Smooth muscle cell (in vitro differentiated cells): ENCODE data around the gene SBSN. TPM values are rescaled to one million over a fixed set of nuclear protein-coding genes. Genes with fewer than 3 reads are reported as not detected.

Experiments
- DNase-seq: peaks from one replicate; lab custom pipeline; 2025; ENCODE audit not compliant: unreplicated experiment; lab: John Stamatoyannopoulos, UW
- H2AFZ ChIP-seq: fragments of 200-600 bp; sonication (generic); 2 replicates; pipeline ENCODE4 v1.6.0; 2016; ENCODE audit warnings: antibody characterized with exemption, low read depth, mild to moderate bottlenecking
- H3F3A ChIP-seq: fragments of 200-600 bp; sonication (generic); 2 replicates; pipeline ENCODE4 v1.6.0; 2017; ENCODE audit warnings: antibody characterized with exemption, low read depth
- H3K27ac ChIP-seq: fragments of 200-600 bp; sonication (generic); 2 replicates; pipeline ENCODE4 v1.5.1; 2016; ENCODE audit warnings: low read depth, mild to moderate bottlenecking
- H3K27me3 ChIP-seq: fragments of 200-600 bp; sonication (generic); 2 replicates; pipeline ENCODE4 v1.6.1; 2016; ENCODE audit warnings: low read depth, mild to moderate bottlenecking
- H3K36me3 ChIP-seq: fragments of 200-600 bp; sonication (generic); 2 replicates; pipeline ENCODE4 v1.5.1; 2016; ENCODE audit warnings: low read depth
- H3K4me1 ChIP-seq: fragments of 200-600 bp; sonication (generic); 2 replicates; pipeline ENCODE4 v1.5.1; 2016; ENCODE audit warnings: low read depth
- H3K4me2 ChIP-seq: fragments of 200-600 bp; sonication (generic); 2 replicates; pipeline ENCODE4 v1.6.0; 2016; ENCODE audit warnings: mild to moderate bottlenecking
- H3K4me3 ChIP-seq: fragments of 200-600 bp; sonication (generic); 2 replicates; pipeline ENCODE4 v1.5.1; 2016; ENCODE audit warnings: mild to moderate bottlenecking
- H3K79me2 ChIP-seq: fragments of 200-600 bp; sonication (generic); 2 replicates; pipeline ENCODE4 v1.6.0; 2016; ENCODE audit warnings: low read depth, mild to moderate bottlenecking
- H3K9ac ChIP-seq: fragments of 200-600 bp; sonication (generic); 2 replicates; pipeline ENCODE4 v1.6.0; 2016; ENCODE audit warnings: low read depth
- H3K9me3 ChIP-seq: fragments of 200-600 bp; sonication (generic); replicated peaks from 2 replicates; pipeline ENCODE4 v1.5.1; 2016; ENCODE audit warnings: low read depth
- H4K20me1 ChIP-seq: fragments of 200-600 bp; sonication (generic); 2 replicates; pipeline ENCODE4 v1.6.0; 2016; ENCODE audit warnings: low read depth
- WGBS: methylation state at CpG from one replicate; pipeline ENCODE4 v1.1.7; 2016; ENCODE audit warnings: low lambda C conversion rate; 5-methylcytosine and 5-hydroxymethylcytosine counted together
- polyA plus RNA-seq: library from polyadenylated mRNA; unstranded; fragments of >200 nt; fragmentation: Nextera tagmentation; extraction: Ambion mirVana; gene quantifications from 2 replicates; pipeline ENCODE4 v1.2.1, GENCODE V29; 2016
- total RNA-seq: library from RNA; depleted of rRNA; stranded (reverse); fragments of >200 nt; gene quantifications from 2 replicates; pipeline ENCODE4 v1.2.3, GENCODE V29; 2014
- TF ChIP-seq, protein P1 (sequence below): fragments of 200-600 bp; sonication (generic); IDR thresholded peaks from 2 replicates; pipeline ENCODE4 v1.5.1; 2017; ENCODE audit warnings: borderline replicate concordance, mild to moderate bottlenecking, antibody characterized with exemption; ENCODE audit not compliant: insufficient read depth, poor library complexity, severe bottlenecking

SBSN gene
- total and polyA plus RNA-seq, 2 experiments from 2014 or later: 11.7 to 19.8 TPM

DNA sequence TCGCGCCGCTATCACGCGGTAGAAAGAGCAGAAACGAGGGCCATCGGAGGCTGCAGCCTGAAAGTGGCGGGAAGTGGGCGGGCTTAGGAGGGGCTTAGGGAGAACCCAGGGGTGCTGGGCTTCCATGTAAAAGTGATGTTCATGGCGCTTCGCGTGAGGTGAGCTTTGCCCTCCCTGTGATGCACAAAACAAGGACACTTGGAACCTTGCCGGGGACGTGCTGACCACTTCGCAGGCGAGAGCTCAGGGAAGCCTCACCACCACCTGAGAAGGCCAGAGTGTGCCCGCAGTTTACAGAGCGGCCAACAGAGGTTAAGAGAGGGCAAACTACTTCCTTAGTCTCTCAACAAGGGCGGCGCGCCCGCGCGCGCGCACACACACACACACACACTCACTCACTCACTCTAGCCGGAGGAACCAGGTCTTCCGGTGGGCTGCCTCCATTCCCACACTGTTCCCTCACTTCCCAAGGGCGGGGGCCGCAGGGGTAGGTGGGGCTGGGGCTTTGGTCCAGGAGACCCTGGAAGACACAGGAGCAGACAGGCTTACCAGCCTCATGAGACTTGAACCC is 5.8 kb upstream of the SBSN start:
- TF ChIP-seq, protein P1, sequence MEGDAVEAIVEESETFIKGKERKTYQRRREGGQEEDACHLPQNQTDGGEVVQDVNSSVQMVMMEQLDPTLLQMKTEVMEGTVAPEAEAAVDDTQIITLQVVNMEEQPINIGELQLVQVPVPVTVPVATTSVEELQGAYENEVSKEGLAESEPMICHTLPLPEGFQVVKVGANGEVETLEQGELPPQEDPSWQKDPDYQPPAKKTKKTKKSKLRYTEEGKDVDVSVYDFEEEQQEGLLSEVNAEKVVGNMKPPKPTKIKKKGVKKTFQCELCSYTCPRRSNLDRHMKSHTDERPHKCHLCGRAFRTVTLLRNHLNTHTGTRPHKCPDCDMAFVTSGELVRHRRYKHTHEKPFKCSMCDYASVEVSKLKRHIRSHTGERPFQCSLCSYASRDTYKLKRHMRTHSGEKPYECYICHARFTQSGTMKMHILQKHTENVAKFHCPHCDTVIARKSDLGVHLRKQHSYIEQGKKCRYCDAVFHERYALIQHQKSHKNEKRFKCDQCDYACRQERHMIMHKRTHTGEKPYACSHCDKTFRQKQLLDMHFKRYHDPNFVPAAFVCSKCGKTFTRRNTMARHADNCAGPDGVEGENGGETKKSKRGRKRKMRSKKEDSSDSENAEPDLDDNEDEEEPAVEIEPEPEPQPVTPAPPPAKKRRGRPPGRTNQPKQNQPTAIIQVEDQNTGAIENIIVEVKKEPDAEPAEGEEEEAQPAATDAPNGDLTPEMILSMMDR: no peak
- no peak for DNase-seq
- Histone ChIP-seq H3K36me3 (no peaks in the 10 kb centered on the region), H3K4me2 (no peak overlapping the region), H3K27ac (no peak overlapping the region), H3K79me2 (no peaks in the 10 kb centered on the region), H2AFZ (no peak overlapping the region), H3K27me3 (no peaks in the 10 kb centered on the region), H3F3A (no peaks in the 10 kb centered on the region), H3K9ac (no peak overlapping the region), H3K9me3 (no peaks in the 10 kb centered on the region), H3K4me1 (peaks cover 4% of the 10 kb centered on the region), H4K20me1 (no peaks in the 10 kb centered on the region), H3K4me3 (no peak overlapping the region)
- WGBS: 61% methylated on average over 28 of the region's 30 CpGs

DNA sequence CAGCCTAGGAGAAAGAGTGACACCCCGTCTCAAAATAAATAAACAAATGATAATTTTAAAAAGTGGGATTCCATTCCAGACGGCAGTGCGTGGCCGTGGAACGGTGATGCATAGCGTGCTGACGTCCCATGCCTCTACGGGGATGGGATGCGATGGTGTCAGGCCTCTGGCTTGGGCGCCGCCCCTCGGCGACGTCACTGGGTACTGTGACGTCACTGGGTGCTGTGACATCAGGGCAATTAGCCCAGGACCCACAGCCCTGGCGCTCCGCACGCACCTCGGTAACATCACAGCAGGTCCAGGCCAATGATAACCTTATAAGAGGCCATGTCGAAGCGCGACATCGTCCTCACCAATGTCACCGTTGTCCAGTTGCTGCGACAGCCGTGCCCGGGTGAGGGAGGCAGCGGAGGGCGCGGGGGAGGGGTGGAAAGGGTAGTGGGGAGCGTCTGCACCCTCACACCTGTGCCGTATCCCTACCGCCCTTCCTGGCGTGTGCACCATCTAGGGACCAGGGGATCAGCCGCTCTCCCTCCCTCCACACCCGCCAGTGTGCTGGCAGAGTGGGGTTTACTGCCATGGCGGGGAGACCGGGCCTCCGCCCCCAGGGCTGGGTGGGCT is 5.2 kb upstream of the SBSN start, which contains the start of gene GAPDHS:
Gene GAPDHS (plus strand): TSS at position 256 of the 621 bp plus-strand sequence. CDS start 72 bp downstream, at position 328.
- no peak within 1 kb of the TSS for H3K4me3 ChIP-seq
- no peak within 1 kb of the TSS for H3K4me2 ChIP-seq
- 82% methylated on average over 37 of the region's 39 CpGs for WGBS

DNA sequence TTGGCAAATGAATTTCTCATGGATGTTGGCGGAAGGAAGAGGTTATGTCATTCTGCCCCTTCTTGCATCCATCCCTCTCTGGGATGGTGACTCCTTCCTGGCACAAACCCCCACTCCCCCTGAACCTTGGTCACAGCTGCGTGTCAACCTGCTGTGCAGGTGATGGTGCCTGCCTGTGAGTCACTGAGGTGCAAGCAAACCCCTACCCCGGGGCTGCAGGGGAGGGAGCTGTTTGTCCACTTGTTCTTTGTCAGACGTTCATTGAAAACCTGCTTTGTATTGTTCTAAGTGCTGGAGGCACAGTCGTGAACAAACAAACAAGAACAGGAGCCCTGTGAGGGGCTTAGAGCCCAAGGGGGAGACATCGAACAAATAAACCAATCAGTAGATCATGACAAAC is 3.2 kb upstream of the SBSN start:
- Histone ChIP-seq H3K36me3 (no peaks in the 10 kb centered on the region), H3K9ac (no peak overlapping the region), H3K4me3 (no peak overlapping the region), H3K9me3 (no peaks in the 10 kb centered on the region), H4K20me1 (no peaks in the 10 kb centered on the region), H3K4me2 (no peak overlapping the region), H2AFZ (no peak overlapping the region), H3K27me3 (no peaks in the 10 kb centered on the region), H3K27ac (no peak overlapping the region), H3K79me2 (no peaks in the 10 kb centered on the region), H3K4me1 (peaks cover 4% of the 10 kb centered on the region), H3F3A (no peaks in the 10 kb centered on the region)
- 75% methylated on average over 6 of the region's 6 CpGs for WGBS
- DNase-seq: no peak
- TF ChIP-seq, protein P1: no peak

More for the DNA sequence above, 5.2 kb upstream of the SBSN start, which contains the start of gene GAPDHS:
- Histone ChIP-seq H3K27me3 (no peaks in the 10 kb centered on the region), H3K27ac (no peak within 1 kb of the TSS), H2AFZ (no peak within 1 kb of the TSS), H3K4me1 (peaks cover 4% of the 10 kb centered on the region), H4K20me1 (no peaks in the 10 kb centered on the region), H3F3A (no peaks in the 10 kb centered on the region), H3K9me3 (no peaks in the 10 kb centered on the region), H3K79me2 (no peaks in the 10 kb centered on the region), H3K9ac (no peak within 1 kb of the TSS), H3K36me3 (no peaks in the 10 kb centered on the region)
- TF ChIP-seq, protein P1: no peak
- DNase-seq: no peak
